Mesendoderm (in vitro differentiated cells): ENCODE measurements around the gene GNB4.

Experiments
- DNase-seq: peaks from one replicate; pipeline ENCODE4 v3.0.0; 2013
- H2AK5ac ChIP-seq: 2 replicates; pipeline ENCODE4 v1.6.1; 2013; ENCODE audit warnings: low read length, inconsistent platforms
- H2BK120ac ChIP-seq: 2 replicates; pipeline ENCODE4 v1.6.1; 2013; ENCODE audit warnings: low read depth, mild to moderate bottlenecking, low read length, moderate library complexity, mixed read lengths
- H2BK15ac ChIP-seq: replicated peaks from 2 replicates; pipeline ENCODE4 v1.6.1; 2013; ENCODE audit warnings: low read depth, mild to moderate bottlenecking, moderate library complexity
- H2BK5ac ChIP-seq: 2 replicates; pipeline ENCODE4 v1.6.1; 2013; ENCODE audit warnings: low read length, inconsistent platforms
- H3K18ac ChIP-seq: 2 replicates; pipeline ENCODE4 v1.6.1; 2013; ENCODE audit warnings: mild to moderate bottlenecking, low read length, mixed read lengths
- H3K23ac ChIP-seq: one replicate; pipeline ENCODE4 v1.6.1; 2013; ENCODE audit warnings: low read length
- H3K27ac ChIP-seq: 2 replicates; pipeline ENCODE4 v1.5.1; 2013; ENCODE audit warnings: low read depth, mild to moderate bottlenecking, inconsistent platforms, low read length, moderate library complexity
- H3K27me3 ChIP-seq: 2 replicates; pipeline ENCODE4 v1.6.1; 2013; ENCODE audit warnings: low read length, control low read depth, mild to moderate bottlenecking, inconsistent platforms; ENCODE audit not compliant: insufficient read depth, poor library complexity
- H3K36me3 ChIP-seq: 2 replicates; pipeline ENCODE4 v1.6.1; 2013; ENCODE audit warnings: low read length, inconsistent platforms; ENCODE audit not compliant: control insufficient read depth, insufficient read depth
- H3K4ac ChIP-seq: one replicate; pipeline ENCODE4 v1.6.1; 2013; ENCODE audit warnings: low read depth, mild to moderate bottlenecking, low read length, moderate library complexity
- H3K4me1 ChIP-seq: 2 replicates; pipeline ENCODE4 v1.6.1; 2013; ENCODE audit warnings: low read depth, low read length, inconsistent platforms; ENCODE audit not compliant: control insufficient read depth
- H3K4me2 ChIP-seq: 2 replicates; pipeline ENCODE4 v1.6.1; 2013; ENCODE audit warnings: low read length
- H3K4me3 ChIP-seq: 2 replicates; pipeline ENCODE4 v1.5.1; 2013; ENCODE audit warnings: mild to moderate bottlenecking, low read length
- H3K56ac ChIP-seq: one replicate; pipeline ENCODE4 v1.6.1; 2013; ENCODE audit warnings: low read length
- H3K79me1 ChIP-seq: 2 replicates; pipeline ENCODE4 v1.6.1; 2013; ENCODE audit warnings: low read length, inconsistent platforms
- H3K79me2 ChIP-seq: 2 replicates; pipeline ENCODE4 v1.6.1; 2013; ENCODE audit warnings: mild to moderate bottlenecking, low read length; ENCODE audit not compliant: control insufficient read depth, insufficient read depth
- H3K9ac ChIP-seq: 2 replicates; pipeline ENCODE4 v1.6.1; 2013; ENCODE audit warnings: low read length, inconsistent platforms
- H4K5ac ChIP-seq: one replicate; pipeline ENCODE4 v1.6.1; 2013; ENCODE audit warnings: low read length
- H4K8ac ChIP-seq: one replicate; pipeline ENCODE4 v1.6.1; 2013; ENCODE audit warnings: low read depth, mild to moderate bottlenecking, control low read depth, low read length, moderate library complexity
- WGBS: extraction: QIAGEN DNeasy Blood & Tissue Kit; methylation state at CpG from one replicate; pipeline ENCODE4 v1.1.7; 2013; ENCODE audit warnings: low lambda C conversion rate, missing lambda C conversion rate; ENCODE audit not compliant: insufficient coverage; ENCODE audit errors: extremely low coverage; 5-methylcytosine and 5-hydroxymethylcytosine counted together

The GNB4 gene

DNA sequence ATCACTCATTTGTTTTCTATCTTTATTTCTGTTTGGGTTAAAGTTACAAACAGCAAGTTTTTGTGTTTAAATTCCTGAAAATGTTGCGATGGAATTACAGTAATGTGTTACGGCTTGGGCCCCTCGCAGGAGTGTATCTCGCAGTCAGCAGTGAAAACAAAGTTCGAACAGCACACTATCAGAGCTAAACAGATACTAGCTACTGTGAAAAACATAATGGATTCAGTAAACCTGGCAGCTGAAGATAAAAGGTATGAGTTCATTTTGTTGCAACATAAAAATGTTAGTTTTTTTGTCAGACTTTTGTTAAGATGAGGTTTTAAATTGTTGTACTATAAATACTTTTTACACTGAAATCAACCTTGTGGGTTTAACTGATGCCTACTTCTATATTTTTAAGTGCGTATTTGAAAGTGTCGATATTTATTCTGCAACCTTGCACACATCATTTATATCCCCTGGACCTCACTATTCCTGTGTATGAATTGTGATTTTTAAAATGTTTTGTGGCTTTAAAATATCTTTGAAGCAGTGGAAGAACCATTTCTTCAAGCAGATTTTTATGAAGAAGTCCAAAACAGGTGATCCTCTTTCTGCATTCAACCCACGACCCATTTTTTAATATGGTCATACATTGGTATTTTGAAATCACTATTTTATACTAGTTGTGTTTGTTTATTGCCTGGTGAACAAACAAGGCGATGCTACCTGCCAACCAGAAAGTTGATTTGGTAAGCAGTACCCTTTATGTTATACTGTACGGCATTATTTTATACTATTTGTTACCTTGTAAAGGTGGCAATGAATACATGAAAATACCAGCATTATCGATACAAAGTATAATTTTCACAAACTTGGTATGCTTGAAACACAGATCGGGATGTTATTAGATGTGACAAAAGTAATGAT lies 75.9 kb downstream of the GNB4 start:
- Histone ChIP-seq H3K18ac (no peak overlapping the region), H3K27me3 (no peaks in the 10 kb centered on the region), H4K8ac (no peak overlapping the region), H3K27ac (no peak overlapping the region), H3K79me2 (no peaks in the 10 kb centered on the region), H3K9ac (no peak overlapping the region), H3K4me1 (no peaks in the 10 kb centered on the region), H2BK15ac (no peak overlapping the region), H3K56ac (no peak overlapping the region), H3K4me3 (no peak overlapping the region), H3K4me2 (no peak overlapping the region), H3K4ac (no peak overlapping the region), H4K5ac (no peak overlapping the region), H3K79me1 (no peaks in the 10 kb centered on the region), H2AK5ac (no peak overlapping the region), H2BK120ac (no peak overlapping the region), H3K23ac (no peak overlapping the region), H2BK5ac (no peak overlapping the region), H3K36me3 (peaks cover 1% of the 10 kb centered on the region)
- WGBS: no CpG with 5 or more reads among the region's 12 CpGs
- no peak for DNase-seq

DNA sequence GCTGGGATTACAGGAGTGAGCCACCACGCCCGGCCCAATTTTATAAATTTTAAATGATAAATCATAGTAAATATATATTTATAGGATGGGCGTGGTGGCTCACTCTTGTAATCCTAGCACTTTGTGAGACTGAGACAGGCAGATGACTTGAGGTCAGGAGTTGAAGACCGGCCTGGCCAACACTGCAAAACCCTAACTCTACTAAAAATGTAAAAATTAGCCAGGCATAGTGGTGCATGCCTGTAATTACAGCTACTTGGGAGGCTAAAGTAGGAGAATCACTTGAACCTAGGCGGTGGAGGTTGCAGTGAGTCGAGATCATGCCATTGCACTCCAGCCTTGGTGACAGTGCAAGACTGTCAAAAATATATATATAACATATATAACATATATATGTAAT lies 77.3 kb downstream of the GNB4 start:
- H3K36me3 ChIP-seq: no peaks in the 10 kb centered on the region

DNA sequence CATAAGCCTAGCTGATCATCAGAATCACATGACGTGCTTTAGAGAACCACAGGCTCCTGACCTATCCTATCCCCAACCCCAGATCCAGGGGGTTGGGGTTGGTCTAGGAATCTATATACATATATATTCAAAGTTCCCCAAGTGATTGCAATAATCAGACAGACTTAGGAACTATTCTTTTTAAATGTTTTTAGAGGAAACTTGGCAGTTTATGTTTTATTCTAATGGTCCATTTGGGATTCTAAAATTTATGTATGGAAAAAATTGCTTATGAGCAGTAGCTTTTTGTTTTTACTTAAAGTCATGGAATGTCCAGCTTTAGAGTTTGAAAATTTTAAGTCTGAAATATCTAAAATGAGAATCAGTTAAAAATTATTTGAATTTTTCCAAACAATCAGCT lies 81.6 kb downstream of the GNB4 start:
- Histone ChIP-seq H4K5ac (no peak overlapping the region), H2AK5ac (no peak overlapping the region), H3K79me1 (no peaks in the 10 kb centered on the region), H4K8ac (no peak overlapping the region), H3K27me3 (no peaks in the 10 kb centered on the region), H3K79me2 (no peaks in the 10 kb centered on the region), H3K9ac (no peak overlapping the region), H2BK5ac (no peak overlapping the region), H3K23ac (no peak overlapping the region), H2BK120ac (no peak overlapping the region), H3K27ac (no peak overlapping the region), H3K36me3 (no peaks in the 10 kb centered on the region), H3K18ac (no peak overlapping the region), H3K4me3 (no peak overlapping the region), H3K56ac (no peak overlapping the region), H2BK15ac (no peak overlapping the region), H3K4me1 (no peaks in the 10 kb centered on the region), H3K4me2 (no peak overlapping the region), H3K4ac (no peak overlapping the region)
- WGBS: no CpG with 5 or more reads among the region's 1 CpG
- no peak for DNase-seq

More for the DNA sequence above, 77.3 kb downstream of the GNB4 start:
- Histone ChIP-seq H3K4ac (no peak overlapping the region), H4K8ac (no peak overlapping the region), H3K23ac (no peak overlapping the region), H4K5ac (no peak overlapping the region), H3K4me1 (no peaks in the 10 kb centered on the region), H3K27ac (no peak overlapping the region), H2BK15ac (no peak overlapping the region), H2BK5ac (no peak overlapping the region), H3K4me2 (no peak overlapping the region), H3K56ac (no peak overlapping the region), H2BK120ac (no peak overlapping the region), H3K4me3 (no peak overlapping the region), H3K18ac (no peak overlapping the region), H3K9ac (no peak overlapping the region), H3K79me1 (no peaks in the 10 kb centered on the region), H3K79me2 (no peaks in the 10 kb centered on the region), H2AK5ac (no peak overlapping the region), H3K27me3 (no peaks in the 10 kb centered on the region)
- DNase-seq: peak; percentile 6
- no CpG with 5 or more reads among the region's 6 CpGs for WGBS

DNA sequence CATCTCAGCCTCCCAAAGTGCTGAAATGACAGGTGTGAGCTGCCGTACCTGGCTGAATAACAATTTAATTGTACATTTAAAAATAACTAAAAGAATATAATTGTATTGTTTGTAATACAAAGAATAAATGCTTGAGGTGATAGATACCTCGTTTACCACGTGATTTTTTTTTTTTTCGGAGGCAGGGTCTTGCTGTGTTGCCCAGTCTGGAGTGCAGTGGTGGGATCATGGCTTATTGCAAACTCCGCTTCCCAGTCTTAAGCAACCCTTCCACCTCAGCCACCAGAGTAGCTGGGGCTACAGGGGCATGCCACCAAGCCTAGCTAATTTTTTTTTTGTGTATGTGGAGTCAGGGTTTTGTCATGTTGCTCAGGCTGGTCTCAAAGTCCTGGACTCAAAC lies 87.9 kb downstream of the GNB4 start:
- H4K8ac ChIP-seq: no peak overlapping the region
- H3K4me1 ChIP-seq: no peaks in the 10 kb centered on the region
- H3K9ac ChIP-seq: no peak overlapping the region
- H4K5ac ChIP-seq: no peak overlapping the region
- H3K27me3 ChIP-seq: no peaks in the 10 kb centered on the region
- H3K4ac ChIP-seq: no peak overlapping the region
- H2BK15ac ChIP-seq: no peak overlapping the region
- no peak overlapping the region for H3K23ac ChIP-seq
- DNase-seq: no peak
- WGBS: no CpG with 5 or more reads among the region's 5 CpGs
- H2BK5ac ChIP-seq: no peak overlapping the region
- H3K56ac ChIP-seq: no peak overlapping the region
- no peaks in the 10 kb centered on the region for H3K79me1 ChIP-seq
- H2BK120ac ChIP-seq: no peak overlapping the region
- H3K27ac ChIP-seq: no peak overlapping the region
- H3K36me3 ChIP-seq: peaks cover 1% of the 10 kb centered on the region
- no peak overlapping the region for H3K4me2 ChIP-seq
- H3K4me3 ChIP-seq: no peak overlapping the region
- H3K79me2 ChIP-seq: no peaks in the 10 kb centered on the region
- H2AK5ac ChIP-seq: no peak overlapping the region
- no peak overlapping the region for H3K18ac ChIP-seq

DNA sequence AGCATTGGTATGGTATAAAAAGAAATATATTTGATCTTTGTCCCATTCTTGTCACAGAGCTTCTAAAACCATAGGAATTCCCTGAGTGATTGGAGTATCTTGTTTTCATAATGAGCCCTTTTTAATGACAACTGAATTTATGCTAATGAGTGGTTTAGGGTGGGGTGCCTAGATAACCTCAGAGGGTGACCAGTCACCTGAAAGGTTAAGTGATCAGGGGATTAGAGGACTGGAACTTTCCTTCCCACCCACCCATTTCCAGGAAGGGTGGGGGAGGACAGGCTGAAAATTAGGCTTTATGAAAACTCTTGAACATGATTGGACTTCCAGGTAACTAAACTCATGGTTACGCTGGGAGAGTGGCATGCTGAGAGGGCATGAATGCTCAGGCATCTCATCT lies 95.3 kb downstream of the GNB4 start:
- H2BK5ac ChIP-seq: no peak overlapping the region
- peaks cover 2% of the 10 kb centered on the region for H3K79me1 ChIP-seq
- no peaks in the 10 kb centered on the region for H3K36me3 ChIP-seq

More for the DNA sequence above, 95.3 kb downstream of the GNB4 start:
- H3K27me3 ChIP-seq: no peaks in the 10 kb centered on the region
- no peak overlapping the region for H3K9ac ChIP-seq
- no peak overlapping the region for H3K23ac ChIP-seq
- H4K8ac ChIP-seq: no peak overlapping the region
- no peak overlapping the region for H2BK15ac ChIP-seq
- no peaks in the 10 kb centered on the region for H3K79me2 ChIP-seq
- no peak overlapping the region for H3K27ac ChIP-seq
- H3K4ac ChIP-seq: no peak overlapping the region
- H4K5ac ChIP-seq: no peak overlapping the region
- H3K4me2 ChIP-seq: no peak overlapping the region
- H2BK120ac ChIP-seq: no peak overlapping the region
- H3K4me1 ChIP-seq: no peaks in the 10 kb centered on the region
- no peak overlapping the region for H3K56ac ChIP-seq
- no peak for DNase-seq
- no peak overlapping the region for H3K4me3 ChIP-seq
- no CpG with 5 or more reads among the region's 1 CpG for WGBS
- no peak overlapping the region for H3K18ac ChIP-seq
- H2AK5ac ChIP-seq: no peak overlapping the region
